ENCODE measurements around the gene CYSLTR2.

Gene CYSLTR2

DNA sequence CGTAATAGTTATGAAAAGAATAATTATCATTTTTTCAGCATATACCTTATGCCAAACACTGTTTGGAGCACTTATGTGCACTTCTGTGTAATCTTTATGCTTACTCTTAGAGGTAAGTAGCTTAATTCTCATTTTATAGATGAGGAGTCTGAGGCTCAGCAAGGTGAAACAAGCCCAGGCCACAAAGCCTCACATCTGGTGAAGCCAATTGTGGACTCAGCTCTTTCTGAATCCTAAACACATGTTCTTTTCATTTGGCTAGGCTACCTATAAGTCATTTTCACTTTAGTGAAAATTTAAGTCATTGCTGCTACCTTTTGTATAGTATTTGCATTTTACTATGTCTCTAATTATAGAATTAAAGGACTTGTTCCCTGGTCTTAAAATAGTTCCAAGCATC lies 84.0 kb downstream of the CYSLTR2 start:
- no peak for TF ChIP-seq TAF1 (IDR thresholded peaks at IDR 0.05; ENCODE audit: low read depth)
- TF ChIP-seq, protein P1, sequence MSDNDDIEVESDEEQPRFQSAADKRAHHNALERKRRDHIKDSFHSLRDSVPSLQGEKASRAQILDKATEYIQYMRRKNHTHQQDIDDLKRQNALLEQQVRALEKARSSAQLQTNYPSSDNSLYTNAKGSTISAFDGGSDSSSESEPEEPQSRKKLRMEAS (IDR thresholded peaks at IDR 0.05): no peak

DNA sequence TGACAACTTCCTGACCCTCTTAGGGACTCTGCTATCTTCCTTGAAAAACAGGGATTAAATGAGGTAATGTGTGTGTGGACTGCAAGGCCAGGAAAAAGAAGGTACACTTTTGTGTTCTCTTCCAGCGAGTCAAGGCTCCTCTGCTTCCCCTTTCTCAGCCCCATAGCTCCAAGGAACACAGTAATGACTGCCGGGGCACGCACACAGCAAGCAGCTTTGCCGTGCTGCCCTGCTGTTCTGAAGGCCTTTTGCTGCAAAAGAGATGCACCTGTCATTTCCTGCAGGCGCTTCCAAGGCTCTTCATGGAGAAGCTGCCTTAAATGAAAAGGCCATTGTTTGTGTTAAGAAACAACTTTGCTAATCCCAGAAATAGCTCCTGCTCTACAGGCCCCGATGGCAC lies 84.6 kb downstream of the CYSLTR2 start:
- TF ChIP-seq, protein P1 (IDR thresholded peaks at IDR 0.05): no peak
- TF ChIP-seq FOXM1 (IDR thresholded peaks at IDR 0.05; ENCODE audit: borderline replicate concordance, low read depth) (no peak), EP300 (IDR thresholded peaks at IDR 0.05; ENCODE audit: borderline replicate concordance) (no peak), CREB1 (IDR thresholded peaks at IDR 0.05; ENCODE audit: low read depth) (no peak), NFIC (IDR thresholded peaks at IDR 0.05) (no peak), YY1 (IDR thresholded peaks at IDR 0.05; ENCODE audit: low read depth) (no peak), TAF1 (IDR thresholded peaks at IDR 0.05; ENCODE audit: low read depth) (no peak), TCF12 (IDR thresholded peaks at IDR 0.05; ENCODE audit: low read depth) (no peak), CEBPB (IDR thresholded peaks at IDR 0.05) (no peak), USF1 (IDR thresholded peaks at IDR 0.05) (no peak), RAD21 (IDR thresholded peaks at IDR 0.05; ENCODE audit: low read depth) (no peak), TEAD4 (IDR thresholded peaks at IDR 0.05) (no peak), EGR1 (IDR thresholded peaks at IDR 0.05) (no peak), ZBTB7A (IDR thresholded peaks at IDR 0.05; ENCODE audit: low read depth) (no peak)
- TF ChIP-seq, protein P2, sequence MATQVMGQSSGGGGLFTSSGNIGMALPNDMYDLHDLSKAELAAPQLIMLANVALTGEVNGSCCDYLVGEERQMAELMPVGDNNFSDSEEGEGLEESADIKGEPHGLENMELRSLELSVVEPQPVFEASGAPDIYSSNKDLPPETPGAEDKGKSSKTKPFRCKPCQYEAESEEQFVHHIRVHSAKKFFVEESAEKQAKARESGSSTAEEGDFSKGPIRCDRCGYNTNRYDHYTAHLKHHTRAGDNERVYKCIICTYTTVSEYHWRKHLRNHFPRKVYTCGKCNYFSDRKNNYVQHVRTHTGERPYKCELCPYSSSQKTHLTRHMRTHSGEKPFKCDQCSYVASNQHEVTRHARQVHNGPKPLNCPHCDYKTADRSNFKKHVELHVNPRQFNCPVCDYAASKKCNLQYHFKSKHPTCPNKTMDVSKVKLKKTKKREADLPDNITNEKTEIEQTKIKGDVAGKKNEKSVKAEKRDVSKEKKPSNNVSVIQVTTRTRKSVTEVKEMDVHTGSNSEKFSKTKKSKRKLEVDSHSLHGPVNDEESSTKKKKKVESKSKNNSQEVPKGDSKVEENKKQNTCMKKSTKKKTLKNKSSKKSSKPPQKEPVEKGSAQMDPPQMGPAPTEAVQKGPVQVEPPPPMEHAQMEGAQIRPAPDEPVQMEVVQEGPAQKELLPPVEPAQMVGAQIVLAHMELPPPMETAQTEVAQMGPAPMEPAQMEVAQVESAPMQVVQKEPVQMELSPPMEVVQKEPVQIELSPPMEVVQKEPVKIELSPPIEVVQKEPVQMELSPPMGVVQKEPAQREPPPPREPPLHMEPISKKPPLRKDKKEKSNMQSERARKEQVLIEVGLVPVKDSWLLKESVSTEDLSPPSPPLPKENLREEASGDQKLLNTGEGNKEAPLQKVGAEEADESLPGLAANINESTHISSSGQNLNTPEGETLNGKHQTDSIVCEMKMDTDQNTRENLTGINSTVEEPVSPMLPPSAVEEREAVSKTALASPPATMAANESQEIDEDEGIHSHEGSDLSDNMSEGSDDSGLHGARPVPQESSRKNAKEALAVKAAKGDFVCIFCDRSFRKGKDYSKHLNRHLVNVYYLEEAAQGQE (IDR thresholded peaks at IDR 0.05; ENCODE audit: low read depth): no peak

GRCh38 chr13:48739386-48739964 lies 85.7 kb downstream of the CYSLTR2 start:
- TF ChIP-seq FOXM1 (IDR thresholded peaks at IDR 0.05; ENCODE audit: borderline replicate concordance, low read depth) (no peak), USF1 (IDR thresholded peaks at IDR 0.05) (no peak)

DNA sequence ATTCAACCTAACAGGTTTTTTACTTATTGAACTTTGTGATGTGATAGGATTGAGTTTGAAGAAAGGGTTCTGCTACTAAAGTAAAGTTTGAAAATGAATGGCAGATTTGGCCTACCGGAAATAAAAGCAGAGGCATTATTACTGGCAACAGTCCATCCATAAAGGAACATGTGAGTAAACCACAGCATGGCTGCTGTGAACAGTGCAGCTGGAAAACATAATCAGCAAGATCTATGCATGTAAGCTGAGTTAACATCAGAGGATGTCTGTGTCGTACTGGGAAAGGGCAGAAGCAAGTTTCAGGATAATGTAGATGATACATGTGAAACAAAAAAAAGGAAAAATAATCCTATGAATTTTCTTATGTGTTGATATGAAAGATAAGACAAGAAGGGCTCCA lies 87.6 kb downstream of the CYSLTR2 start:
- TF ChIP-seq FOXM1 (IDR thresholded peaks at IDR 0.05; ENCODE audit: borderline replicate concordance, low read depth): no peak
- TF ChIP-seq NFIC (IDR thresholded peaks at IDR 0.05): no peak
- TF ChIP-seq ZBTB7A (IDR thresholded peaks at IDR 0.05; ENCODE audit: low read depth): no peak
- no peak for TF ChIP-seq TCF12 (IDR thresholded peaks at IDR 0.05; ENCODE audit: low read depth)
- no peak for TF ChIP-seq TAF1 (IDR thresholded peaks at IDR 0.05; ENCODE audit: low read depth)
- no peak for TF ChIP-seq USF1 (IDR thresholded peaks at IDR 0.05)
- TF ChIP-seq RAD21 (IDR thresholded peaks at IDR 0.05; ENCODE audit: low read depth): no peak
- TF ChIP-seq CREB1 (IDR thresholded peaks at IDR 0.05; ENCODE audit: low read depth): no peak
- TF ChIP-seq, protein P1 (IDR thresholded peaks at IDR 0.05): no peak
- TF ChIP-seq EGR1 (IDR thresholded peaks at IDR 0.05): no peak
- TF ChIP-seq, protein P2 (IDR thresholded peaks at IDR 0.05; ENCODE audit: low read depth): no peak
- TF ChIP-seq CEBPB (IDR thresholded peaks at IDR 0.05): no peak
- TF ChIP-seq TEAD4 (IDR thresholded peaks at IDR 0.05): no peak
- TF ChIP-seq YY1 (IDR thresholded peaks at IDR 0.05; ENCODE audit: low read depth): no peak

DNA sequence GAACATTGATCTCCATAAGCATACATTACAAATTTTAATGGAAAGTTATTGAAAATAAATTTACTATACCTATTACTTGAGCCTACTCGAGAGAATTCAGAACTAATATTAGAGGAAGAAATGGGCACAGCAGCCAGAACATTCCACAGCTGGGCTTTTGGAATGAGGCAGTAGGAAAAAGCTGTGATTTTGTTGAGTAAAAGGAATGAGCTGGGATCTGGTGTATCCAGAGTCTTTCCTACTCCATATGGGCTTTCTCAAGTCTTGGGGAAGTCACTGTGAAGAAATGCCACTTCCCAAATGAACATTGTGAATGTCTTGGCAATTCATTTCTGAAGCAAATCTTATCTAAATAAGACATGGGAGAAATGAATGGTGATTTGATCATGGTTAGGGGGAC lies 93.1 kb downstream of the CYSLTR2 start:
- TF ChIP-seq YY1 (IDR thresholded peaks at IDR 0.05; ENCODE audit: low read depth): no peak
- TF ChIP-seq TCF12 (IDR thresholded peaks at IDR 0.05; ENCODE audit: low read depth): no peak
- TF ChIP-seq RAD21 (IDR thresholded peaks at IDR 0.05; ENCODE audit: low read depth): no peak
- no peak for TF ChIP-seq CEBPB (IDR thresholded peaks at IDR 0.05)
- no peak for TF ChIP-seq TAF1 (IDR thresholded peaks at IDR 0.05; ENCODE audit: low read depth)
- no peak for TF ChIP-seq NFIC (IDR thresholded peaks at IDR 0.05)
- TF ChIP-seq USF1 (IDR thresholded peaks at IDR 0.05): no peak
- no peak for TF ChIP-seq EGR1 (IDR thresholded peaks at IDR 0.05)
- TF ChIP-seq FOXM1 (IDR thresholded peaks at IDR 0.05; ENCODE audit: borderline replicate concordance, low read depth): no peak
- TF ChIP-seq CREB1 (IDR thresholded peaks at IDR 0.05; ENCODE audit: low read depth): no peak
- TF ChIP-seq EP300 (IDR thresholded peaks at IDR 0.05; ENCODE audit: borderline replicate concordance): no peak
- TF ChIP-seq, protein P2 (IDR thresholded peaks at IDR 0.05; ENCODE audit: low read depth): no peak
